ENCODE results near the gene TMEM235.

TMEM235 gene

DNA sequence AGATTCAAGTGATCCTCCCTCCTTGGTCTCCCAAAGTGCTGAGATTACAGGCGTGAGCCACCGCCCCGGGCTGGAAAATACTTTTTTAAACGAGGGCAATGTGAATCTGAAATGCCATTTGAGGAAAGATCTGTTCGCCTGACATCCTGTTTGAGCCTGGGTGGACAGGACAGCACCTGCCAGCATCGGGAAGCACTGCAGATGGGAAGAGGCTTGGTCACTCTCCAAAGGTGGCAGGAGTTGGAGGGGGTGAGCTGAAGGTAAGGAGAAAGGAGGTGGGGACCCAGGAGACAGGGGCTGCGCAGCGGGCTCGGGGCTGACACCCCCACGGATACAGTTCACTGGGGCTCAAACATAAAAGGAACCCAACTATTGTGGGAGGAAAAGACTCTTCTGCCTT is 21.3 kb upstream of the TMEM235 start:
- Histone ChIP-seq H3K36me3 (peaks cover 18% of the 10 kb centered on the region), H3K4me3 (ENCODE audit: low read depth, low read length) (no peak overlapping the region), H3K27ac (no peak overlapping the region), H3K9me3 (ENCODE audit: severe bottlenecking) (no peaks in the 10 kb centered on the region), H3K27me3 (ENCODE audit: insufficient read depth, low read depth, severe bottlenecking) (no peaks in the 10 kb centered on the region)
- no peak for DNase-seq
- no peak for TF ChIP-seq CTCF (IDR thresholded peaks at IDR 0.05; ENCODE audit: low read depth, low read length)

- no peaks in the 10 kb centered on the region for H3K9me3 ChIP-seq (ENCODE audit: severe bottlenecking)
- no peak overlapping the region for H3K27ac ChIP-seq
- no peaks in the 10 kb centered on the region for H3K27me3 ChIP-seq (ENCODE audit: insufficient read depth, low read depth, severe bottlenecking)
- H3K4me3 ChIP-seq (ENCODE audit: low read depth, low read length) = no peak overlapping the region
- peaks cover 25% of the 10 kb centered on the region for H3K36me3 ChIP-seq
- DNase-seq = no peak
- TF ChIP-seq CTCF (IDR thresholded peaks at IDR 0.05; ENCODE audit: low read depth, low read length) = no peak
These were observed 20.4 kb upstream of the TMEM235 start for GRCh38 chr17:78211032-78211431.

DNA sequence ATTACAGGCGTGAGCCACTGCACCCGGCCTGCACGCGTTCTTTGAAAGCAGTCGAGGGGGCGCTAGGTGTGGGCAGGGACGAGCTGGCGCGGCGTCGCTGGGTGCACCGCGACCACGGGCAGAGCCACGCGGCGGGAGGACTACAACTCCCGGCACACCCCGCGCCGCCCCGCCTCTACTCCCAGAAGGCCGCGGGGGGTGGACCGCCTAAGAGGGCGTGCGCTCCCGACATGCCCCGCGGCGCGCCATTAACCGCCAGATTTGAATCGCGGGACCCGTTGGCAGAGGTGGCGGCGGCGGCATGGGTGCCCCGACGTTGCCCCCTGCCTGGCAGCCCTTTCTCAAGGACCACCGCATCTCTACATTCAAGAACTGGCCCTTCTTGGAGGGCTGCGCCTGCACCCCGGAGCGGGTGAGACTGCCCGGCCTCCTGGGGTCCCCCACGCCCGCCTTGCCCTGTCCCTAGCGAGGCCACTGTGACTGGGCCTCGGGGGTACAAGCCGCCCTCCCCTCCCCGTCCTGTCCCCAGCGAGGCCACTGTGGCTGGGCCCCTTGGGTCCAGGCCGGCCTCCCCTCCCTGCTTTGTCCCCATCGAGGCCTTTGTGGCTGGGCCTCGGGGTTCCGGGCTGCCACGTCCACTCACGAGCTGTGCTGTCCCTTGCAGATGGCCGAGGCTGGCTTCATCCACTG is 17.3 kb upstream of the TMEM235 start, which contains the start of gene BIRC5:
TSS of gene BIRC5 (plus strand) at position 238 of the 690 bp plus-strand sequence. CDS start at position 302, 64 bp downstream.
- no peaks in the 10 kb centered on the region for H3K9me3 ChIP-seq (ENCODE audit: severe bottlenecking)
- peak within 1 kb of the TSS; percentile 96 for H3K27ac ChIP-seq
- no peaks in the 10 kb centered on the region for H3K27me3 ChIP-seq (ENCODE audit: insufficient read depth, low read depth, severe bottlenecking)
- H3K36me3 ChIP-seq = peaks cover 47% of the 10 kb centered on the region
- DNase-seq = peak; percentile 96
- no peak for TF ChIP-seq CTCF (IDR thresholded peaks at IDR 0.05; ENCODE audit: low read depth, low read length)
- H3K4me3 ChIP-seq (ENCODE audit: low read depth, low read length) = peak within 1 kb of the TSS; percentile 99

- no peak for TF ChIP-seq CTCF (IDR thresholded peaks at IDR 0.05; ENCODE audit: low read depth, low read length)
- Histone ChIP-seq H3K9me3 (ENCODE audit: severe bottlenecking) (no peaks in the 10 kb centered on the region), H3K27ac (peak overlapping the region; percentile 96), H3K36me3 (peaks cover 52% of the 10 kb centered on the region), H3K4me3 (ENCODE audit: low read depth, low read length) (peak overlapping the region; percentile 99), H3K27me3 (ENCODE audit: insufficient read depth, low read depth, severe bottlenecking) (no peaks in the 10 kb centered on the region)
- no peak for DNase-seq
These were observed 16.7 kb upstream of the TMEM235 start for GRCh38 chr17:78214706-78215061.

GRCh38 chr17:78219396-78220150 is 11.9 kb upstream of the TMEM235 start:
- no peak for TF ChIP-seq CTCF (IDR thresholded peaks at IDR 0.05; ENCODE audit: low read depth, low read length)

More at GRCh38 chr17:78219396-78220150, 11.9 kb upstream of the TMEM235 start:
- Histone ChIP-seq H3K27ac (no peak overlapping the region), H3K9me3 (ENCODE audit: severe bottlenecking) (no peaks in the 10 kb centered on the region), H3K27me3 (ENCODE audit: insufficient read depth, low read depth, severe bottlenecking) (no peaks in the 10 kb centered on the region), H3K36me3 (peaks cover 94% of the 10 kb centered on the region), H3K4me3 (ENCODE audit: low read depth, low read length) (no peak overlapping the region)
- no peak for DNase-seq

Measured in WERI-Rb-1 (cell line).